Endodermal cell (in vitro differentiated cells): ENCODE data around the gene PALLD. TPM values are rescaled to one million over a fixed set of nuclear protein-coding genes. Genes with fewer than 3 reads are reported as not detected.

Source experiments
- DNase-seq: peaks from one replicate; pipeline ENCODE4 v3.0.0-alpha.2; 2017
- H3K27ac ChIP-seq: 2 replicates; pipeline ENCODE4 v1.5.1; 2013; ENCODE audit warnings: mild to moderate bottlenecking, low read depth, low read length, moderate library complexity
- H3K27me3 ChIP-seq: 2 replicates; pipeline ENCODE4 v1.6.1; 2013; ENCODE audit warnings: mild to moderate bottlenecking, low read length, moderate library complexity; ENCODE audit not compliant: insufficient read depth, control insufficient read depth, poor library complexity, severe bottlenecking
- H3K36me3 ChIP-seq: 2 replicates; pipeline ENCODE4 v1.7.0; 2013; ENCODE audit warnings: mild to moderate bottlenecking, low read length, moderate library complexity; ENCODE audit not compliant: control insufficient read depth, insufficient read depth
- H3K4me1 ChIP-seq: one replicate; pipeline ENCODE4 v1.7.0; 2013; ENCODE audit warnings: low read length; ENCODE audit not compliant: control insufficient read depth, insufficient read depth
- H3K4me3 ChIP-seq: 2 replicates; pipeline ENCODE4 v1.5.1; 2013; ENCODE audit warnings: mild to moderate bottlenecking, low read length, moderate library complexity
- H3K9ac ChIP-seq: 2 replicates; pipeline ENCODE4 v1.6.1; 2013; ENCODE audit warnings: mild to moderate bottlenecking, low read length, moderate library complexity; ENCODE audit not compliant: poor library complexity, severe bottlenecking; ENCODE audit errors: extremely low read depth
- H3K9me3 ChIP-seq: 2 replicates; pipeline ENCODE4 v1.6.1; 2013; ENCODE audit warnings: mild to moderate bottlenecking, low read length, moderate library complexity; ENCODE audit not compliant: control insufficient read depth
- H3K27ac Mint-ChIP-seq: 2 replicates; pipeline ENCODE4 v1.8.0; 2020; ENCODE audit warnings: mixed read lengths
- H3K27me3 Mint-ChIP-seq: 2 replicates; pipeline ENCODE4 v1.8.0; 2021; ENCODE audit warnings: mild to moderate bottlenecking, mixed read lengths; ENCODE audit not compliant: insufficient read depth
- H3K36me3 Mint-ChIP-seq: 2 replicates; pipeline ENCODE4 v1.8.0; 2020; ENCODE audit warnings: low read depth, mixed read lengths
- H3K4me1 Mint-ChIP-seq: 2 replicates; pipeline ENCODE4 v1.8.0; 2020; ENCODE audit warnings: mixed read lengths
- H3K4me3 Mint-ChIP-seq: 2 replicates; pipeline ENCODE4 v1.8.0; 2020; ENCODE audit warnings: mild to moderate bottlenecking, moderate library complexity, mixed read lengths
- H3K9me3 Mint-ChIP-seq: 2 replicates; pipeline ENCODE4 v1.8.0; 2020; ENCODE audit warnings: mild to moderate bottlenecking, mixed read lengths
- WGBS, 2 experiments: methylation state at CpG; one replicate each; pipeline versions ENCODE4 v1.1.5 to v1.1.7; 2013; ENCODE audit warnings: missing lambda C conversion rate in 2 of 2, mixed read lengths in 1 of 2; ENCODE audit not compliant: insufficient coverage in 1 of 2, insufficient read length in 1 of 2; 5-methylcytosine and 5-hydroxymethylcytosine counted together
- total RNA-seq, 2 donors: library from RNA; stranded (reverse); fragmentation: NEBNext Ultra II Directional in 1 of 2; extraction: Animal tissue kit (Norgen Biotek cat#: 25700) in 1 of 2; gene quantifications; 2 replicates in 1 of 2; 3 replicates in 1 of 2; pipeline ENCODE4 v1.2.1, GENCODE V29; 2021
- TF ChIP-seq, protein P1 (sequence below): fragments of 200-600 bp; sonication (generic); conservative IDR thresholded peaks from 2 replicates; pipeline ENCODE4 v1.5.0; 2021; ENCODE audit warnings: antibody characterized with exemption, mild to moderate bottlenecking

PALLD gene
- total RNA-seq, 2 donors from 2014 or later = 51.8 to 86.7 TPM

DNA sequence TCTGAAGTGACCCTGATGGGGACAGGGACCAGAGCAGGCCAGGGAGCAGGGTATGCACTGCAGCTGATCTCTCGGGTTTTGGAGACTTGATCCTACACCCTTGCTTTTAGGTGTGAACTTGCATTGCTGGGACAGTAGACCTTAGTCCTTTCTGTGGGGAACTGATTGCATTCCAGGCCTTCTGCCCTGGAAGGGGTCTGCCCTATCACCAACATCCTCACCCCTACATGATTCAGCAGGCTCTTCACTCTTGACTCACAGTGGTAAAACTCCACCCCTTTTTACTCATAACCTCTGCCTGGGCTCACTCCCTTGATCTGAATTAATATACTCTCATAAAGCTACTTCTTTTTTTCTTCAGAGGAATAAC lies 10.0 kb upstream of the PALLD start:
- H3K27ac Mint-ChIP-seq = no peak overlapping the region
- no peak overlapping the region for H3K27ac ChIP-seq
- WGBS, 2 experiments = 88 to 100% methylated on average over 1 of the region's 1 CpG

DNA sequence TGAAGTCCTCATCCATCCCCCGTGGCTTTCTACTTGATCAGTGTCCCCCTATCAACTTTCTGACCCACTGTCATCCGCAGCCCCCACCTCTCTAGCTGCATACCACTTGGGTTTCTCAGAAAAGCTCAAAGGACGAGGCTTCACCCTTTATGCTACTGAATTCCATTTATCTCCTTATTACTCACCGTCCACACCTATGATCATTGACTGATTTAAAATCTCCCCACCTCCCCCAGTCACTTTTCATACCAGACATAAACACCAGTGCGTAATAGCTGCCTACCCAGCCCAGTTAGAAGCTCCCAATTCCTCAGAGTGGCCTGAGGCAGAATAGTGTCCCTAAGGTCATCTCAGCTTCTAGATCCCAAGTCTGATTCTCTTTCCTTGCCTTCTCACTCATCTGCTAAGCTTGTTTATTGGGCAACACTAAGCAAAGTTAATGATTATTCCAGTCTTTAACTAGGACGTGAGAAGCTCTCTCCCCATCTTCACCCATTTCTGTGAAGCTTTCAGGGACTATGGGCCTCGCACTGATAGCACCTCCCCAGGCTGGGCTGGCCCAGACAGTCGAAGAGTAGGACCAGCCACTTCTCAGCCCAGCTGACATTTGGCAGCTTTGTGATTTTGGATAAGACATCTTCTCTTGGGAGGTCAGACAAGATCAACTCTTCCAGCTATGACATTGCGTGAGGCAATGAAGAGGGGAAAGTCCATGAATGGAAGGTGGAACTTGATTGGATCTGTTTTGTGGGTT lies 9.4 kb upstream of the PALLD start:
- Histone ChIP-seq H3K27ac (no peak overlapping the region), H3K27me3 (peaks cover 3% of the 10 kb centered on the region), H3K9ac (no peak overlapping the region), H3K9me3 (no peaks in the 10 kb centered on the region), H3K4me3 (no peak overlapping the region), H3K36me3 (no peaks in the 10 kb centered on the region), H3K4me1 (peaks cover 12% of the 10 kb centered on the region)
- Mint-ChIP-seq H3K9me3 (peaks cover 2% of the 10 kb centered on the region), H3K27me3 (peaks cover under 1% of the 10 kb centered on the region), H3K36me3 (no peaks in the 10 kb centered on the region), H3K27ac (no peak overlapping the region), H3K4me1 (peaks cover 13% of the 10 kb centered on the region), H3K4me3 (no peak overlapping the region)
- WGBS, 2 experiments = 72 to 76% methylated on average over 5 to 9 of the region's 9 CpGs
- TF ChIP-seq, protein P1, sequence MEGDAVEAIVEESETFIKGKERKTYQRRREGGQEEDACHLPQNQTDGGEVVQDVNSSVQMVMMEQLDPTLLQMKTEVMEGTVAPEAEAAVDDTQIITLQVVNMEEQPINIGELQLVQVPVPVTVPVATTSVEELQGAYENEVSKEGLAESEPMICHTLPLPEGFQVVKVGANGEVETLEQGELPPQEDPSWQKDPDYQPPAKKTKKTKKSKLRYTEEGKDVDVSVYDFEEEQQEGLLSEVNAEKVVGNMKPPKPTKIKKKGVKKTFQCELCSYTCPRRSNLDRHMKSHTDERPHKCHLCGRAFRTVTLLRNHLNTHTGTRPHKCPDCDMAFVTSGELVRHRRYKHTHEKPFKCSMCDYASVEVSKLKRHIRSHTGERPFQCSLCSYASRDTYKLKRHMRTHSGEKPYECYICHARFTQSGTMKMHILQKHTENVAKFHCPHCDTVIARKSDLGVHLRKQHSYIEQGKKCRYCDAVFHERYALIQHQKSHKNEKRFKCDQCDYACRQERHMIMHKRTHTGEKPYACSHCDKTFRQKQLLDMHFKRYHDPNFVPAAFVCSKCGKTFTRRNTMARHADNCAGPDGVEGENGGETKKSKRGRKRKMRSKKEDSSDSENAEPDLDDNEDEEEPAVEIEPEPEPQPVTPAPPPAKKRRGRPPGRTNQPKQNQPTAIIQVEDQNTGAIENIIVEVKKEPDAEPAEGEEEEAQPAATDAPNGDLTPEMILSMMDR = no peak
- DNase-seq = no peak

More for the DNA sequence above, 10.0 kb upstream of the PALLD start:
- H3K9me3 ChIP-seq = no peaks in the 10 kb centered on the region
- Mint-ChIP-seq H3K27me3 (peaks cover 6% of the 10 kb centered on the region), H3K4me3 (no peak overlapping the region), H3K9me3 (peaks cover 2% of the 10 kb centered on the region), H3K36me3 (no peaks in the 10 kb centered on the region), H3K4me1 (peaks cover 13% of the 10 kb centered on the region)
- DNase-seq = no peak
- no peak overlapping the region for H3K9ac ChIP-seq
- H3K36me3 ChIP-seq = no peaks in the 10 kb centered on the region
- TF ChIP-seq, protein P1 = no peak
- H3K4me3 ChIP-seq = no peak overlapping the region
- H3K27me3 ChIP-seq = peaks cover 8% of the 10 kb centered on the region
- peaks cover 12% of the 10 kb centered on the region for H3K4me1 ChIP-seq

DNA sequence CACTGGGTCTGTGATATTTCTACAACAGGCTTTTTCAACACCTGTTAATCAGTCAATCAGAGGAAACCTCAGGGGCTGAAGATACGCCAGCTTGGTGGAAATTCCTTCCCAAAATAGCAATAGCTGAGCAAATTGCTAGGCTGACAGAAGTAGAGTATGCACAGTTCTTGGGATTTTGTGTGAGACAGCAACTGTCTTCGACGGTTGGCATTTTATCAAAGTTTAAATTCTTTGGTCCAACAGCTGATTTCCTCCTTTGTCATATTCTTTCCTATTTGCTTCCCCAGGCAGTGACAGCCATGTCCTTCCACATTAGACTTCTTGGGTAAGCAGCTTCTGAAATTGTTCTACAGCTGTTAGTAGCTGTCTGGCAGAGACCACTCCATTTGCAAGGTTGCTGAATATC lies 8.0 kb upstream of the PALLD start:
- Mint-ChIP-seq H3K27me3 (peaks cover 3% of the 10 kb centered on the region), H3K9me3 (peaks cover 2% of the 10 kb centered on the region), H3K4me1 (peaks cover 13% of the 10 kb centered on the region), H3K27ac (no peak overlapping the region), H3K36me3 (no peaks in the 10 kb centered on the region), H3K4me3 (no peak overlapping the region)
- Histone ChIP-seq H3K4me3 (no peak overlapping the region), H3K9me3 (no peaks in the 10 kb centered on the region), H3K4me1 (peaks cover 12% of the 10 kb centered on the region), H3K27ac (no peak overlapping the region), H3K36me3 (no peaks in the 10 kb centered on the region), H3K27me3 (no peaks in the 10 kb centered on the region), H3K9ac (no peak overlapping the region)
- DNase-seq = no peak
- WGBS, 2 experiments = 88 to 97% methylated on average over 3 of the region's 3 CpGs
- TF ChIP-seq, protein P1 = no peak
